HL-60 (cell line): ENCODE results near the gene ZNF839.

Source experiments
- CTCF ChIP-seq: IDR thresholded peaks from one replicate; pipeline ENCODE4 v1.5.1; 2011; ENCODE audit warnings: low read length, control low read depth, inconsistent platforms; ENCODE audit not compliant: insufficient read depth
- GABPA ChIP-seq: IDR thresholded peaks from 2 replicates; pipeline ENCODE4 v1.6.1; 2012; ENCODE audit warnings: low read depth
- POLR2AphosphoS5 ChIP-seq: IDR thresholded peaks from 2 replicates; pipeline ENCODE4 v1.6.1; 2012; ENCODE audit warnings: low read depth
- REST ChIP-seq: IDR thresholded peaks from 2 replicates; pipeline ENCODE4 v1.6.1; 2012; ENCODE audit warnings: low read depth; ENCODE audit not compliant: insufficient replicate concordance

- no peak for TF ChIP-seq CTCF
- no peak for TF ChIP-seq GABPA
- TF ChIP-seq POLR2AphosphoS5: no peak
- TF ChIP-seq REST: no peak
Measured at GRCh38 chr14:102295270-102295669, 24.3 kb upstream of the ZNF839 start.
